ENCODE measurements around the gene STOML3. TPM values are rescaled to one million over a fixed set of nuclear protein-coding genes. Genes with fewer than 3 reads are reported as not detected.
A peak's percentile ranks its signal among the peaks of the same experiment; 100 is the strongest.

STOML3 gene, protein sequence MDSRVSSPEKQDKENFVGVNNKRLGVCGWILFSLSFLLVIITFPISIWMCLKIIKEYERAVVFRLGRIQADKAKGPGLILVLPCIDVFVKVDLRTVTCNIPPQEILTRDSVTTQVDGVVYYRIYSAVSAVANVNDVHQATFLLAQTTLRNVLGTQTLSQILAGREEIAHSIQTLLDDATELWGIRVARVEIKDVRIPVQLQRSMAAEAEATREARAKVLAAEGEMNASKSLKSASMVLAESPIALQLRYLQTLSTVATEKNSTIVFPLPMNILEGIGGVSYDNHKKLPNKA
- total RNA-seq (2014; rRNA removed; shearing (Covaris generic)), result not detected in 2 replicates

GRCh38 chr13:38990693-38991092 lies at the start of gene STOML3:
TSS of gene STOML3 (minus strand) at chr13:38990831. CDS start at chr13:38990721, 110 bp downstream.
- in situ Hi-C loops (cut with HindIII; ENCODE audit: low sequenced_read_pairs), result no loop called here
- DNase-seq (ENCODE audit: low spot score), result no peak

DNA sequence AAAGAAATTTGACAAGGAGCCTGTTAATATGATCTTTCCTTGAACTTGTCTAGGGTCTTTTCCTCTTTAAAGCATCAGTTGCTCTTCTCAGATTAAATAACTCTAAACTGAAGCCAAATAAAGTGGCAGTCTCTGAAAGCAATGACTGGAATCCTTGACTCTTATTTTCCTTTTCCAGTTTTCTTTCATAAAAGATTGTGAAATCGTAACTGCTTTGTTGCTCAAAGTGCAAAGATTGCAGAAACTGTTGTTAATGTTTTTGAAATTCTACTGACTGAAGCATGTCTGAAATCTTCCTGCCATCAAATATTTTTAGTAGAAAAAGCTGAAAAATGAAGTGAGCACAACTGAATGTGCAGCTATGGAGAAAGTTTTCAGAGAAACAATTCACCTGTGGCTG lies 49.6 kb upstream of the STOML3 start:
- in situ Hi-C loops (cut with HindIII; ENCODE audit: low sequenced_read_pairs), result no loop called here
- DNase-seq (ENCODE audit: low spot score), result no peak

DNA sequence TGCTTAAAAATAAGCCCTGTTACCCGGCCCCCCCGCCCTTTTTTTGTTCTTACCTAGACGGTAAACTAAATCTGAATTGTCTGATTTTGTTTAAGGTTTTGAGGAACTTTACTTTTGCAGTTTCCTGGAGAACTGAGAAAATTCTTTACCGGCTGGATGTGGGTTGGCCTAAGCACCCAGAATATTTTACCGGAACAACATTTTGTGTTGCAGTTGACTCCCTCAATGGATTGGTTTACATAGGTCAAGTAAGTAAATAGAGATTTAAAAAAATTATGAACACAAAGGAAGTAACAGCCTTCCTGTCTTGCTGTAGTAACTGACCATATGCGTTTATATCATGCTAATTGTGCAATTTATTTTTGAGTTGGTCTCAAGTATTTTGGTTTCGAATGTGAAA lies 48.4 kb upstream of the STOML3 start:
- in situ Hi-C loops (cut with HindIII; ENCODE audit: low sequenced_read_pairs), result no loop called here
- DNase-seq (ENCODE audit: low spot score), result no peak

GRCh38 chr13:39038569-39039030 lies 48.0 kb upstream of the STOML3 start:
- DNase-seq (ENCODE audit: low spot score), result peak; percentile 56

DNA sequence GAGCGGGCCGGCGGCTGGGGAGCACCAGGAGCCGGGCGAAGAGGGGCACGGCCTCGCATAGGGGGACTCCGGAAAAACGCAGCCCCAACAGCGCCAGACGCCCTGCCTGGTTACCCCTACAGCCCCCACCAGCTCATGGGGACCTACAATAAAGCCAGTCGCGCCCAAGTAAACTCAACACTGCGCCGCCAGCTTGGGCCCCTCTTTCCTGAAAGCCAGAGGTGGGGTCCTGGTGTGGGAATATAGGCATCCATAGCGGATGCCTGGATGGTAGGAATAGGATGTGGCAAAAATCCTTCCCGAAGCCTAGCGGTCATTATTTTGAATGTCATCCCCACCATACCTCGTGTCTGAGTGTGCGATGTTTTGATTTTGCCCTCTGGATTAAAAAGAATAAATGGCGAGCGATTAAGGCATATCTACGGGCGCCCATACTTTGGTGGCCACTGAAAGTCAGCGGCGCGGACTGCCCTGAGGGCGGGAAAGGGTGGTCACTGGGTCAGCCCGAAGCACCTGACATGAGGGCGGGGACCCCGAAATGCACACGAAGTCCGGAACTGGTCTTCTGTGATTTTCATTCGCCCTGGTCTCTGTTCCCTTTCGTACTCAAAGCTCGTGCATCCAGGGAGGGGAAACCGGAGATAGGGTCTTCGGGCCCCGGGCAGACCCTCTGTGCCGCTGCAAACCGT lies 47.4 kb upstream of the STOML3 start, which contains the start of the genes NHLRC3 and PROSER1:
NHLRC3 (plus strand) TSS at position 577 of the 689 bp plus-strand sequence. CDS start 184 bp downstream, outside the sequence.
PROSER1 (minus strand) TSS at position 210 of the 689 bp plus-strand sequence. CDS start 847 bp downstream, outside the sequence.
- in situ Hi-C loops (cut with HindIII; ENCODE audit: low sequenced_read_pairs), result no loop called here
- peak; percentile 92 for DNase-seq (ENCODE audit: low spot score)

More at GRCh38 chr13:39038569-39039030, 48.0 kb upstream of the STOML3 start:
- in situ Hi-C loops (cut with HindIII; ENCODE audit: low sequenced_read_pairs), result no loop called here

- in situ Hi-C loops (cut with HindIII; ENCODE audit: low sequenced_read_pairs), result no loop called here
- no peak for DNase-seq (ENCODE audit: low spot score)
Measured at GRCh38 chr13:39037410-39037879, 46.8 kb upstream of the STOML3 start.

DNA sequence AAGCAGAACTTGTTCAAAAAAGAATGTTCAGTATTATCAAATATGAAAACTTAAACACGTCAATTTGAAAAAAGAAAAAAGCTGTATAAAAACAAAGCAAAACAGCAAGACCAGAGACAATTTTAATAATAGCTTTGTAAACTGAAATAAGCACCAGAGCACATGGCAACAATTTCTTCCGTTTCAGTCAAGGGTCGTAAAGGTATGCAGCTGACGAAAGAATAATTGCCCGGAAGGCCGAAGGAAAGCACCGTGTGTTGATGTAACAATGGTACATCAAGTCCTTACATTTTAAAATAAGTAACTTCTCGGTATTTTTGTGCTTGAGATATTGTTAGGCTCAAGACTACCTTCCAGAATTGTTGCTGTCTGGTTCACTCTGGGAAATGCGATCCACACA lies 45.6 kb upstream of the STOML3 start:
- no peak for DNase-seq (ENCODE audit: low spot score)
- in situ Hi-C loops (cut with HindIII; ENCODE audit: low sequenced_read_pairs), result no loop called here

GRCh38 chr13:39035799-39036198 lies 45.2 kb upstream of the STOML3 start:
- DNase-seq (ENCODE audit: low spot score), result no peak
- in situ Hi-C loops (cut with HindIII; ENCODE audit: low sequenced_read_pairs), result no loop called here

DNA sequence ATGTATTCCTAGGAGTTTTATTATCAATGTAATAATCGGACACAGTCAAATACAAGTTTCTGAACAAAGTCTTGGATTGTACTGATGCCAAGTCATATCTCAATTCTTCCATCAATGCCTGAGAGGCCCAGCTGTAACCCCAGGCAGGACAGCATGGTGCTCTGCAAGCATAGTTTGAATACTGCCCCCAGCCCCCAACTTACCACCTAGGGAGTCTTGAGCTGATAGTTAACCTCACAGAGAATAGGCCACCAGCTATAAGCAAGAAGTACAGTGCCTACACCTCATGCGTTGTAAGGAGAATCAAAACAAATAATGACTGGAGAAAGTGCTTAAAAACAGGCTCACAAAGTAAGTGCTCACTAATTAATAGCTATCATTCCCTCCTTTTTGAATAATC lies 44.6 kb upstream of the STOML3 start:
- in situ Hi-C loops (cut with HindIII; ENCODE audit: low sequenced_read_pairs), result no loop called here
- DNase-seq (ENCODE audit: low spot score), result no peak

- in situ Hi-C loops (cut with HindIII; ENCODE audit: low sequenced_read_pairs), result no loop called here
- no peak for DNase-seq (ENCODE audit: low spot score)
Measured at GRCh38 chr13:39034085-39034484, 43.5 kb upstream of the STOML3 start.

- no peak for DNase-seq (ENCODE audit: low spot score)
- in situ Hi-C loops (cut with HindIII; ENCODE audit: low sequenced_read_pairs), result no loop called here
Measured at GRCh38 chr13:39032150-39032549, 41.5 kb upstream of the STOML3 start.

GRCh38 chr13:39025433-39025839 lies 34.8 kb upstream of the STOML3 start:
- in situ Hi-C loops (cut with HindIII; ENCODE audit: low sequenced_read_pairs), result no loop called here
- DNase-seq (ENCODE audit: low spot score), result no peak

GRCh38 chr13:39023761-39024160 lies 33.1 kb upstream of the STOML3 start:
- DNase-seq (ENCODE audit: low spot score), result no peak
- in situ Hi-C loops (cut with HindIII; ENCODE audit: low sequenced_read_pairs), result no loop called here

DNA sequence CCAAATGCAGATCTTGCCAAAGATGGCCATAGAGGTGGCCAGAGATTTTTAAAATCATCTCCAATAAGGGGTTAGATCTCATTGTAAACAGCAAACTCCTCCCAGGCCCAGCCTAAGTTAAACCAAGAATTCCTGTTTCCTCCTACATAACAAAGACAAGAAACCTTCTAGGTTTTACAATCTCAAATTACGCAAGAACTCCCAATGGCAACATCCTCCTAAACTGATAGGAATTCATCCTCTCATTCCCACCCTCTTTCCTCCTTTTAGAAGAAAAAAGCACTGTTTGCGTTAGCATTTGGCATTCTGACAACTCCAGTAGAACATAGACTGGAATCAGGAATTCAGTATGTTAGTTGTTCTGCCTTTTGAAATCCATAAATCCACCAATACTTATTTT lies 32.7 kb upstream of the STOML3 start:
- in situ Hi-C loops (cut with HindIII; ENCODE audit: low sequenced_read_pairs), result no loop called here
- DNase-seq (ENCODE audit: low spot score), result no peak

DNA sequence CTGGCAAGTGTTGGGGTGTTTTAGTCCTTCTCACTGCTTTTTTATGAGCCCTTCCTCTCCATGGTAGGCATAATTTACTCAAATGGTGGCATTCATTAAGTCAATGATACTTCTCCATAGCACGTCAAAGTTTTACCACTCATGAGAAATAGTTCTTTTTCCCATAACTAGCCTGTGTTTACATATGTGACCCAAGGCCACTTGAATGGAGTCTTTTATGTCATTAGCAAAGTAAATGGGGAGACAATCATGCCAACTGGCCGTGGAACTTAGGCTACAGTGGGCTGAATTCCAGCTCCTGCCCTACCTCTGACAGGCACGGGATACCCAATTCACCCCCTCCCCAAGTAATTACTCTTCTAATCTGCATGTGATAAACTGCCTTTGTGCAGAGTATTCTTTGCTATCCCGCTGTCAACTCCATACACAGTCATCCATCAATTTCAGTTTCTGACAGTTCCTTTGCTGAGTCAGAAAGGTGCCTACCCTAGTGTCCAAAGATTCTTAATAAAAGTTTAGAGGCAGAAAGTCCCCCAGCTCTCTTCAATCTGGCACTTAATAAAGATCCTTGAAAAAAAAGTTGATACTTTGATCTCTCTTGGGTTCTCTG lies 30.3 kb upstream of the STOML3 start:
- in situ Hi-C loops (cut with HindIII; ENCODE audit: low sequenced_read_pairs), result no loop called here
- no peak for DNase-seq (ENCODE audit: low spot score)

- in situ Hi-C loops (cut with HindIII; ENCODE audit: low sequenced_read_pairs), result no loop called here
- peak; percentile 71 for DNase-seq (ENCODE audit: low spot score)
Measured at GRCh38 chr13:39016787-39017186, 26.2 kb upstream of the STOML3 start.

GRCh38 chr13:39016087-39016486 lies 25.5 kb upstream of the STOML3 start:
- no peak for DNase-seq (ENCODE audit: low spot score)
- in situ Hi-C loops (cut with HindIII; ENCODE audit: low sequenced_read_pairs), result no loop called here

DNA sequence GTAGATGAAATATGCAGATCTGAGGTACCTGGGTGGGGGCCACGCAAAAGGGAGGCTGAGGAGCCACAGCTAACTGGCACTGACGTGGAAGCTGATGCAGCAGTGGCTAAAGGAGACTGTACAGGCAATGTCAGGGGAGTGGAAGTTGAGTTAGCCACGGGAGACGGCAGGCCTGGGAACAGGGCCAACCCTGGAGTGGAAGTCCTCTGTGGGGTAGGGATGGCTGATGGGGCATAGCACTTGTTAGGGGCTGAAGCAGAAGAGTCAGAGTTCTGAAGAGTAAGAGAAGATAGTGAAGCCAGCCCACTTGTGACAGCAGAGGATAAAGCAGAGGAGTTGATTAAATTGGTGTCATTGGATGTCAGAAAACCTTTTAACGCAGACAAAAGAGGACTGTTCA lies 22.8 kb upstream of the STOML3 start:
- DNase-seq (ENCODE audit: low spot score), result no peak
- in situ Hi-C loops (cut with HindIII; ENCODE audit: low sequenced_read_pairs), result no loop called here

GRCh38 chr13:39012608-39013007 lies 22.0 kb upstream of the STOML3 start:
- in situ Hi-C loops (cut with HindIII; ENCODE audit: low sequenced_read_pairs), result no loop called here
- no peak for DNase-seq (ENCODE audit: low spot score)
